SK-N-SH (cell line): ENCODE results near the gene CDH22.

Experiments
- CTCF ChIP-seq: fragments of 200-600 bp; sonication (generic); IDR thresholded peaks from 2 replicates; pipeline ENCODE4 v1.6.1; 2017; ENCODE audit warnings: antibody characterized with exemption, mild to moderate bottlenecking, moderate library complexity
- GATA2 ChIP-seq: sonication (generic); formaldehyde crosslinking; IDR thresholded peaks from 2 replicates; pipeline ENCODE4 v1.5.0; 2020; ENCODE audit warnings: mild to moderate bottlenecking, missing genetic modification reagents
- RCOR1 ChIP-seq: fragments of 150-350 bp; IDR thresholded peaks from 2 replicates; pipeline ENCODE4 v1.6.1; 2017; ENCODE audit warnings: antibody characterized with exemption, low read length
- SMC3 ChIP-seq: IDR thresholded peaks from 2 replicates; pipeline ENCODE4 v1.6.1; 2012; ENCODE audit warnings: low read depth, low read length, improper control_type of control experiment
- USF2 ChIP-seq: fragments of 150-350 bp; IDR thresholded peaks from 2 replicates; pipeline ENCODE4 v1.6.1; 2017; ENCODE audit warnings: antibody characterized with exemption, low read length, low read depth, borderline replicate concordance
- ZBTB33 ChIP-seq: IDR thresholded peaks from 2 replicates; pipeline ENCODE4 v1.4.0; 2012; ENCODE audit warnings: low read depth, borderline replicate concordance

GRCh38 chr20:46275091-46275490, 33.2 kb downstream of the CDH22 start:
- TF ChIP-seq SMC3 (no peak), RCOR1 (no peak), ZBTB33 (no peak), GATA2 (CRISPR knock-in tag) (no peak), CTCF (no peak), USF2 (no peak)
